ENCODE data around the gene LIPG.

LIPG gene

GRCh38 chr18:49638209-49638785 lies 76.4 kb downstream of the LIPG start (continued):
- TF ChIP-seq ZFP30 (CRISPR knock-in tag; IDR thresholded peaks at IDR 0.05) (no peak), ZFP3 (CRISPR knock-in tag; IDR thresholded peaks at IDR 0.05) (no peak)

GRCh38 chr18:49638891-49639557 lies 77.2 kb downstream of the LIPG start:
- ATAC-seq: no peak
- TF ChIP-seq PPARA (CRISPR knock-in tag; IDR thresholded peaks at IDR 0.05; ENCODE audit: borderline replicate concordance) (no peak), CSDC2 (CRISPR knock-in tag; IDR thresholded peaks at IDR 0.05) (no peak), RARB (CRISPR knock-in tag; IDR thresholded peaks at IDR 0.05) (no peak)

GRCh38 chr18:49639643-49640391 lies 78.0 kb downstream of the LIPG start:
- TF ChIP-seq OSR1 (CRISPR knock-in tag; IDR thresholded peaks at IDR 0.05) (no peak), ZFP3 (CRISPR knock-in tag; IDR thresholded peaks at IDR 0.05) (no peak), ZNF565 (CRISPR knock-in tag; conservative IDR thresholded peaks at IDR 0.05; ENCODE audit: low read depth) (no peak)
- no peak for ATAC-seq

GRCh38 chr18:49640741-49641140 lies 78.9 kb downstream of the LIPG start:
- no peak for ATAC-seq
- no peak for TF ChIP-seq ZNF8 (CRISPR knock-in tag; IDR thresholded peaks at IDR 0.05)
- TF ChIP-seq ZFP30 (CRISPR knock-in tag; IDR thresholded peaks at IDR 0.05): no peak
- no peak for TF ChIP-seq ISL1 (CRISPR knock-in tag; IDR thresholded peaks at IDR 0.05)
- no peak for TF ChIP-seq ZNF565 (CRISPR knock-in tag; conservative IDR thresholded peaks at IDR 0.05; ENCODE audit: low read depth)
- TF ChIP-seq SNAI2 (CRISPR knock-in tag; IDR thresholded peaks at IDR 0.05): no peak
- no peak for TF ChIP-seq GLIS3 (CRISPR knock-in tag; IDR thresholded peaks at IDR 0.05)

- TF ChIP-seq TSHZ2 (CRISPR knock-in tag; IDR thresholded peaks at IDR 0.05) (no peak), TCF4 (CRISPR knock-in tag; IDR thresholded peaks at IDR 0.05; ENCODE audit: borderline replicate concordance) (no peak), SNAI2 (CRISPR knock-in tag; IDR thresholded peaks at IDR 0.05) (no peak), CREB5 (CRISPR knock-in tag; IDR thresholded peaks at IDR 0.05; ENCODE audit: low read depth) (no peak), BACH2 (CRISPR knock-in tag; IDR thresholded peaks at IDR 0.05; ENCODE audit: borderline replicate concordance) (no peak), OSR1 (CRISPR knock-in tag; IDR thresholded peaks at IDR 0.05) (no peak), TOX (CRISPR knock-in tag; IDR thresholded peaks at IDR 0.05; ENCODE audit: borderline replicate concordance) (no peak), ZC3H10 (CRISPR knock-in tag; IDR thresholded peaks at IDR 0.05) (no peak)
Measured at GRCh38 chr18:49645196-49645595, 83.3 kb downstream of the LIPG start.

GRCh38 chr18:49645841-49646351 lies 84.0 kb downstream of the LIPG start:
- TF ChIP-seq ZNF70 (CRISPR knock-in tag; IDR thresholded peaks at IDR 0.05) (no peak), PPARA (CRISPR knock-in tag; IDR thresholded peaks at IDR 0.05; ENCODE audit: borderline replicate concordance) (no peak), ESRRG (CRISPR knock-in tag; IDR thresholded peaks at IDR 0.05) (no peak), GLIS3 (CRISPR knock-in tag; IDR thresholded peaks at IDR 0.05) (no peak), ZC3H10 (CRISPR knock-in tag; IDR thresholded peaks at IDR 0.05) (no peak), ZFP30 (CRISPR knock-in tag; IDR thresholded peaks at IDR 0.05) (no peak), TSHZ2 (CRISPR knock-in tag; IDR thresholded peaks at IDR 0.05) (no peak), PATZ1 (CRISPR knock-in tag; IDR thresholded peaks at IDR 0.05; ENCODE audit: borderline replicate concordance) (no peak)
- no peak for ATAC-seq

More at GRCh38 chr18:49645196-49645595, 83.3 kb downstream of the LIPG start:
- ATAC-seq: no peak

Measured in SK-N-SH treated with all-trans-retinoic acid at 6 μM for 48 hours (cell line).